ENCODE measurements around the gene ZNF593OS.

Gene ZNF593OS

GRCh38 chr1:26125946-26126320 is 45.7 kb downstream of the ZNF593OS start:
- DNase-seq = no peak

- DNase-seq = no peak
Observed at GRCh38 chr1:26125382-26125781, 46.2 kb downstream of the ZNF593OS start.

GRCh38 chr1:26124418-26125331 is 47.0 kb downstream of the ZNF593OS start:
- no peak for DNase-seq

DNA sequence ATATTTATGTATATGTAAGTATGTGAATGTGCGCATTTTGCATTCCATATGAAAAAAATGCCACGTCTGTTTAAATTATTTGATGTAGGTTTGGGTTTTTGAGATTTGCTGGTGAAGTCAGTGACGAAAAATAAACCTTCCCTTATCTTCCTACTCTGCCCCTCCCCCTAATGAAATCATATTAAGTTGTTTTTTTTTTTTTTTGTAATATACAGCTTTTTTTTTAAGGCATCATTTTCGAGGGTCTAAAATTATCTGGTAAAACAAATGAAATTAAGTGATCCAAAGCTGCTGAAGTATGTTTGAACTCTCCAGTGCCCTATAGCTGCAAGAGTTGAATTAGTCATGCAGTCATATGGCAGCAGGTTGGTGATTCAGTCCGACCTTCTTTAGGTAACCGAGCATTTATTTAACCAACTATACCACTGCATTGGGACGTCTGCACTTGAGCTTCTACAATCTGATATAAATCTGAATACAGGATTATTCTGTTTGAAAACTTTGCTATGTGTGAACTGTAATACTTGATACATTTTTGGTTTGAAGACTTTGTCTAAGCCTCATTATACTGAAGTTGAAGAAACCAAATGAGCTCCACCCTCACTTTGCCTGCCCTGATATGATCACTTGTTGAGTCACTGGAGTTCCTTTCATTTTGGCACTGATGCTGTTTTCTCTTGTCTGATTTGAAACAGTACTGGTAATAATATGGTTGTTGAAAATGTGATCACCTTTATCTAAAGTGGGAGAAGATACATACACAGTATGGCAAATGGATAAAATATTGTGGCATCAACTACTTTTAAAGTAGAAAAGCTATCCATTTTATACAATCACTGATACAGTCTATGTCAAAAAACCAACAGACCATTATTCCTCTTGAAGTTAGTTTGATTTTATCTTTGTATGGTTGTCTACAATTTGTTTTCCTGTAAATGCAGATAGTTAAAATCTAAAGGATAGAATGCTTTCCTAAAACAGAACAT is 48.4 kb downstream of the ZNF593OS start:
- DNase-seq = no peak

DNA sequence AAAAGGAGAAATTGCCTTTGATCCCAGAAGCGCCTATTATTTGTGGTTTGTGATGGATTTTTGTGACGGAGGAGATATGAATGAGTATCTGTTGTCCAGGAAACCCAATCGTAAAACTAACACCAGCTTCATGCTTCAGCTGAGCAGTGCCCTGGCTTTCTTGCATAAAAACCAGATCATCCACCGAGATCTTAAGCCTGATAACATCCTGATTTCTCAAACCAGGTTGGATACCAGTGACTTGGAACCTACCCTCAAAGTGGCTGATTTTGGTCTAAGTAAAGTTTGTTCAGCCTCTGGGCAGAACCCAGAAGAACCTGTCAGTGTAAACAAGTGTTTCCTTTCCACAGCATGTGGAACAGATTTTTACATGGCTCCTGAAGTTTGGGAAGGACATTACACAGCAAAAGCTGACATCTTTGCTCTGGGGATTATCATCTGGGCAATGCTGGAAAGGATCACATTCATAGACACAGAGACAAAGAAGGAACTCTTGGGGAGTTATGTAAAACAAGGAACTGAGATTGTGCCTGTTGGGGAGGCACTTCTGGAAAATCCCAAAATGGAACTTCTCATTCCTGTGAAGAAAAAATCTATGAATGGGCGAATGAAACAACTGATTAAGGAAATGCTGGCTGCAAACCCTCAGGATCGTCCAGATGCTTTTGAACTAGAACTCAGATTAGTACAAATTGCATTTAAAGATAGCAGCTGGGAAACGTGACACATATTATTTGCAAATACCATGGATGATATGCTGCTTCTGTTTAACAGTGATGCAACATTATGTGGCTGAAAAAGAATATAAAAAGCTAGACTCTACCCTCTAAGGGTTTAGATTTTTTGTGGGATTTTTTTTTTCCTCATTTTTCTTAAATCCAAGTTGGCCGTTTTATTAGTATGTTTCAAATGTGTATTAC is 49.5 kb downstream of the ZNF593OS start:
- no peak for DNase-seq

DNA sequence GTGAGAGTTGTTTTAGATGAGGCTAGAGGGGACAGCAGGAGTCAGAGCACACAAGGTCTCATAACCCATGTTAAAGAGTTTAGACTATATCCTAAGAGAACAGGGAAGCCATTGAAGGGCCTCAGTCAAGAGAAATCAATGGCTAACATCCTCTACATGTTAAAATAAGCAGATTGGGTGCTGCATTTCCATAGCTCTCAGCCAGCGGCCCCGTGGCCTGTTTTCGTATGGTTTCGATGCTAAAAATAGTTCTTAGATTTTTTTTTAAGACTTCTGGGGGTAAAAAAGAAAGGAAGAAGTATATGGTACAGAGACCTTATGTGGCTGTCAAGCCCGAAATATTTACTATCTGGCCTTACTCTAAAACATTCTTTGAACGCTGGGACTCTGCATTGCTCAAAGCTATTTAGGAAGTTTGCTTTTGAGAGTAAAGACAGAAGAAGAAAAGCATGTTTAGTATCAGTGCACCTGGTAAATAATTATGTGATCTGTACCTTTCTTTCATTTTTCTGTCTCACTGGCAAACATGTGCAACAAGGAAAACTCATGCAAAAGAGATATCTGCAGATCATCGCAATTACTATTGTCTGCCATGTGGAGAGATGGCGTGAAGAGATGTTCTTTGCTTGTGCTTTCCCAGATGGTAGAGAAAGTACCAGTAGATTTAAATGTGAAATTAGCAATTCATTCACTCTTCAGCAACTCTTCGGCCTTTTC is 51.6 kb downstream of the ZNF593OS start:
- DNase-seq = no peak
